Measurements from ENCODE around the gene ELL2. TPM values are rescaled to one million over a fixed set of nuclear protein-coding genes. Genes with fewer than 3 reads are reported as not detected.
A peak's percentile ranks its signal among the peaks of the same experiment; 100 is the strongest.

Gene ELL2
- total and polyA plus RNA-seq, 2 of the 13 experiments (the other 11 are each of a cell fraction or from before 2014, with no cell fraction given) = 78.9 to 97.1 TPM

GRCh38 chr5:95842854-95843544, 118.7 kb downstream of the ELL2 start (continued):
- peak; percentile 69; the same call in 1 of the 2 replicates for TF ChIP-seq ARID5B (CRISPR knock-in tag; IDR thresholded peaks at IDR 0.05)
- TF ChIP-seq CENPT (CRISPR knock-in tag; IDR thresholded peaks at IDR 0.05; ENCODE audit: low read depth) = no peak
- TF ChIP-seq NR2F1 (CRISPR knock-in tag; IDR thresholded peaks at IDR 0.05) = peak in 1 of 2 experiments; percentile 59; a peak in 1 of 4 replicates
- peak; percentile 70 for TF ChIP-seq RAD21 (CRISPR knock-in tag; IDR thresholded peaks at IDR 0.05)
- peak; percentile 81; the same call in 1 of the 2 replicates for TF ChIP-seq SSRP1 (CRISPR knock-in tag; IDR thresholded peaks at IDR 0.05)
- no peak for TF ChIP-seq TAF1 (CRISPR knock-in tag; IDR thresholded peaks at IDR 0.05)
- TF ChIP-seq SALL1 (CRISPR knock-in tag; IDR thresholded peaks at IDR 0.05) = peak; percentile 68; the same call in 1 of the 2 replicates
- TF ChIP-seq KDM4B (CRISPR knock-in tag; IDR thresholded peaks at IDR 0.05) = no peak
- peak; percentile 34; the same call in 1 of the 2 replicates for TF ChIP-seq ETV5 (CRISPR knock-in tag; IDR thresholded peaks at IDR 0.05; ENCODE audit: borderline replicate concordance)
- TF ChIP-seq ZMAT3 (CRISPR knock-in tag; conservative IDR thresholded peaks at IDR 0.05) = 0 out of 2 replicates have a peak, but pooled peaks have one; percentile 41
- no peak for TF ChIP-seq MBD4 (IDR thresholded peaks at IDR 0.05; ENCODE audit: borderline replicate concordance, low read length)
- TF ChIP-seq ZNF747 (CRISPR knock-in tag; IDR thresholded peaks at IDR 0.05; ENCODE audit: borderline replicate concordance) = no peak
- TF ChIP-seq ARID2 (CRISPR knock-in tag; IDR thresholded peaks at IDR 0.05; ENCODE audit: borderline replicate concordance) = no peak
- TF ChIP-seq YY1 (IDR thresholded peaks at IDR 0.05; ENCODE audit: insufficient read depth, insufficient replicate concordance, low read depth, low read length) = peak; percentile 18
- TF ChIP-seq PCBP1 (IDR thresholded peaks at IDR 0.05; ENCODE audit: borderline replicate concordance, low read depth, low read length) = no peak
- no peak for TF ChIP-seq ZNF30 (CRISPR knock-in tag; IDR thresholded peaks at IDR 0.05)
- no peak for TF ChIP-seq LRRFIP1 (CRISPR knock-in tag; conservative IDR thresholded peaks at IDR 0.05)
- TF ChIP-seq ZSCAN9 (CRISPR knock-in tag; IDR thresholded peaks at IDR 0.05; ENCODE audit: borderline replicate concordance) = no peak
- no peak for TF ChIP-seq PHF8 (CRISPR knock-in tag; IDR thresholded peaks at IDR 0.05)
- peak; percentile 53; the same call in 1 of the 2 replicates for TF ChIP-seq ZFY (CRISPR knock-in tag; IDR thresholded peaks at IDR 0.05)
- no peak for TF ChIP-seq ZBTB1 (CRISPR knock-in tag; IDR thresholded peaks at IDR 0.05; ENCODE audit: borderline replicate concordance)
- TF ChIP-seq ZNF274 (CRISPR knock-in tag; IDR thresholded peaks at IDR 0.05) = 0 out of 2 replicates have a peak, but pooled peaks have one; percentile 35
- TF ChIP-seq ZNF816 (CRISPR knock-in tag; IDR thresholded peaks at IDR 0.05; ENCODE audit: borderline replicate concordance) = no peak
- no peak for TF ChIP-seq ARNT2 (CRISPR knock-in tag; IDR thresholded peaks at IDR 0.05; ENCODE audit: low read depth)

Data from HepG2 (cell line).